Keratinocyte (primary cell): ENCODE results near the gene CDKL4. TPM values are rescaled to one million over a fixed set of nuclear protein-coding genes. Genes with fewer than 3 reads are reported as not detected.

Experiments
- DNase-seq: peaks from one replicate; pipeline ENCODE4 v3.0.0-alpha.2; 2011; ENCODE audit warnings: low read depth, missing footprints, low spot score
- FAIRE-seq: peaks from 2 replicates; lab custom pipeline; 2011; peaks lifted over from hg19 to GRCh38; lab: Jason Lieb, UNC
- H2AFZ ChIP-seq: 2 replicates; pipeline ENCODE4 v1.6.0; 2012; ENCODE audit warnings: low read length, control low read depth, inconsistent platforms; ENCODE audit not compliant: control insufficient read depth
- H3K27ac ChIP-seq: 2 replicates; pipeline ENCODE4 v1.5.1; 2011; ENCODE audit warnings: low read length; ENCODE audit not compliant: control insufficient read depth, insufficient read depth
- H3K27me3 ChIP-seq: 3 replicates; pipeline ENCODE4 v1.6.0; 2011; ENCODE audit warnings: low read length; ENCODE audit not compliant: control insufficient read depth, insufficient read depth; ENCODE audit errors: extremely low read depth
- H3K36me3 ChIP-seq, 2 experiments: 2 replicates in 1 of 2; 3 replicates in 1 of 2; pipeline ENCODE4 v1.5.1; 2011; ENCODE audit warnings: low read length in 2 of 2, mild to moderate bottlenecking in 1 of 2; ENCODE audit not compliant: control insufficient read depth in 2 of 2, insufficient read depth in 2 of 2; ENCODE audit errors: extremely low read depth in 1 of 2
- H3K4me1 ChIP-seq: 3 replicates; pipeline ENCODE4 v1.5.1; 2011; ENCODE audit warnings: low read length; ENCODE audit not compliant: control insufficient read depth, insufficient read depth; ENCODE audit errors: extremely low read depth
- H3K4me2 ChIP-seq: 3 replicates; pipeline ENCODE4 v1.6.0; 2011; ENCODE audit warnings: low read depth, low read length; ENCODE audit not compliant: control insufficient read depth, insufficient read depth; ENCODE audit errors: extremely low read depth
- H3K4me3 ChIP-seq, 3 experiments: fragments of 200-600 bp in 1 of 3; sonication (generic) in 1 of 3; 2 replicates in 2 of 3; 3 replicates in 1 of 3; pipeline ENCODE4 v1.5.1; 2011 to 2016; ENCODE audit warnings: low read length in 3 of 3, mild to moderate bottlenecking in 3 of 3, control low read depth in 2 of 3, inconsistent platforms in 1 of 3, low read depth in 1 of 3, mixed read lengths in 1 of 3, mixed run types in 1 of 3, moderate library complexity in 1 of 3; ENCODE audit not compliant: control insufficient read depth in 2 of 3, insufficient read depth in 2 of 3; ENCODE audit errors: extremely low read depth in 1 of 3
- H3K79me2 ChIP-seq: 2 replicates; pipeline ENCODE4 v1.6.0; 2012; ENCODE audit warnings: low read length; ENCODE audit not compliant: control insufficient read depth, insufficient read depth
- H3K9ac ChIP-seq: 3 replicates; pipeline ENCODE4 v1.6.0; 2011; ENCODE audit warnings: low read length; ENCODE audit not compliant: control insufficient read depth, insufficient read depth; ENCODE audit errors: extremely low read depth
- H3K9me1 ChIP-seq: 3 replicates; pipeline ENCODE4 v1.6.0; 2011; ENCODE audit warnings: low read length; ENCODE audit not compliant: control insufficient read depth, insufficient read depth; ENCODE audit errors: extremely low read depth
- H3K9me3 ChIP-seq: 2 replicates; pipeline ENCODE4 v1.5.1; 2012; ENCODE audit warnings: low read depth, low read length; ENCODE audit not compliant: control insufficient read depth
- H4K20me1 ChIP-seq: 3 replicates; pipeline ENCODE4 v1.6.0; 2011; ENCODE audit warnings: low read length; ENCODE audit not compliant: control insufficient read depth, insufficient read depth; ENCODE audit errors: extremely low read depth
- CTCF ChIP-seq, 3 experiments: IDR thresholded peaks in 1 of 3; conservative IDR thresholded peaks in 1 of 3; optimal IDR thresholded peaks in 1 of 3; 2 replicates in 2 of 3; 3 replicates in 1 of 3; pipeline versions ENCODE3 to v1.5.1; 2011; ENCODE audit warnings: low read length in 3 of 3, mild to moderate bottlenecking in 3 of 3, moderate library complexity in 2 of 3, control low read depth in 1 of 3, inconsistent platforms in 1 of 3; ENCODE audit not compliant: insufficient read depth in 2 of 3; ENCODE audit errors: extremely low read depth in 1 of 3
- EZH2 ChIP-seq: IDR thresholded peaks from one replicate; pipeline ENCODE4 v1.6.1; 2012; ENCODE audit warnings: inconsistent platforms, mild to moderate bottlenecking, low read length, moderate library complexity
- dilution Hi-C: fragments of 300-500 bp; cut with MboI; formaldehyde crosslinking; loops from one replicate; pipeline ENCODE4 v1.7.0; 2020; ENCODE audit warnings: low sequenced_read_pairs; ENCODE audit not compliant: extremely low pct_ligation_motif_present
- polyA plus RNA-seq, 5 experiments: library from polyadenylated mRNA; depleted of rRNA in 3 of 5; stranded (reverse) in 3 of 5; stranded (forward) in 1 of 5; unstranded in 1 of 5; fragments of >200 nt; gene quantifications; 1 replicate in 1 of 5; 2 replicates in 3 of 5; 3 replicates in 1 of 5; pipeline versions ENCODE4 v1.2.1 to v1.2.3, GENCODE V29; 2011 to 2012; ENCODE audit warnings: missing spikeins in 2 of 5, low read depth in 1 of 5, low replicate concordance in 1 of 5

Gene CDKL4
- polyA plus RNA-seq, 1 donor (not counting 4 experiments of a cell fraction or from before 2014, with no cell fraction given), result not detected

GRCh38 chr2:39264733-39265132 lies 21.0 kb upstream of the CDKL4 start:
- Histone ChIP-seq H3K9me3 (no peaks in the 10 kb centered on the region), H3K9ac (no peak overlapping the region), H3K4me2 (no peak overlapping the region), H3K4me3 (no peak overlapping the region), H2AFZ (no peak overlapping the region), H3K27me3 (no peaks in the 10 kb centered on the region), H3K79me2 (no peaks in the 10 kb centered on the region), H3K4me1 (no peaks in the 10 kb centered on the region), H3K36me3 (no peaks in the 10 kb centered on the region), H4K20me1 (no peaks in the 10 kb centered on the region), H3K9me1 (no peaks in the 10 kb centered on the region), H3K27ac (no peak overlapping the region)
- DNase-seq (no peak), FAIRE-seq (no peak)
- TF ChIP-seq CTCF (optimal IDR thresholded peaks at IDR 0.05 in 1 of 3, IDR thresholded peaks at IDR 0.05 in 1 of 3, conservative IDR thresholded peaks at IDR 0.05 in 1 of 3; ENCODE audit: extremely low read depth in 1 of 3, insufficient read depth in 2 of 3, low read length in 3 of 3), result no peak
- TF ChIP-seq EZH2, result no peak
- dilution Hi-C loops, result no loop called here

GRCh38 chr2:39260087-39260486 lies 16.3 kb upstream of the CDKL4 start:
- H3K36me3 ChIP-seq, result peaks cover 0 to 2% of the 10 kb centered on the region in 2 experiments
- FAIRE-seq, result no peak

More at GRCh38 chr2:39260087-39260486, 16.3 kb upstream of the CDKL4 start:
- no peaks in the 10 kb centered on the region for H3K79me2 ChIP-seq
- no peak overlapping the region for H3K4me2 ChIP-seq
- no peaks in the 10 kb centered on the region for H3K27me3 ChIP-seq
- DNase-seq, result no peak
- H3K27ac ChIP-seq, result no peak overlapping the region
- no peaks in the 10 kb centered on the region for H3K9me1 ChIP-seq
- no peak overlapping the region for H3K9ac ChIP-seq
- H2AFZ ChIP-seq, result no peak overlapping the region
- H3K4me3 ChIP-seq, result no peak overlapping the region
- TF ChIP-seq EZH2 (no peak), CTCF (optimal IDR thresholded peaks at IDR 0.05 in 1 of 3, IDR thresholded peaks at IDR 0.05 in 1 of 3, conservative IDR thresholded peaks at IDR 0.05 in 1 of 3; ENCODE audit: extremely low read depth in 1 of 3, insufficient read depth in 2 of 3, low read length in 3 of 3) (no peak)
- no peaks in the 10 kb centered on the region for H4K20me1 ChIP-seq
- H3K4me1 ChIP-seq, result no peaks in the 10 kb centered on the region
- no peaks in the 10 kb centered on the region for H3K9me3 ChIP-seq
- dilution Hi-C loops, result no loop called here
